ENCODE measurements around the gene FUT7. TPM values are rescaled to one million over a fixed set of nuclear protein-coding genes. Genes with fewer than 3 reads are reported as not detected.
A peak's percentile ranks its signal among the peaks of the same experiment; 100 is the strongest.

Gene FUT7
- total and polyA plus RNA-seq, 2 of the 13 experiments (the other 11 are each of a cell fraction or from before 2014, with no cell fraction given): 0.05 TPM; not detected in 1

DNA sequence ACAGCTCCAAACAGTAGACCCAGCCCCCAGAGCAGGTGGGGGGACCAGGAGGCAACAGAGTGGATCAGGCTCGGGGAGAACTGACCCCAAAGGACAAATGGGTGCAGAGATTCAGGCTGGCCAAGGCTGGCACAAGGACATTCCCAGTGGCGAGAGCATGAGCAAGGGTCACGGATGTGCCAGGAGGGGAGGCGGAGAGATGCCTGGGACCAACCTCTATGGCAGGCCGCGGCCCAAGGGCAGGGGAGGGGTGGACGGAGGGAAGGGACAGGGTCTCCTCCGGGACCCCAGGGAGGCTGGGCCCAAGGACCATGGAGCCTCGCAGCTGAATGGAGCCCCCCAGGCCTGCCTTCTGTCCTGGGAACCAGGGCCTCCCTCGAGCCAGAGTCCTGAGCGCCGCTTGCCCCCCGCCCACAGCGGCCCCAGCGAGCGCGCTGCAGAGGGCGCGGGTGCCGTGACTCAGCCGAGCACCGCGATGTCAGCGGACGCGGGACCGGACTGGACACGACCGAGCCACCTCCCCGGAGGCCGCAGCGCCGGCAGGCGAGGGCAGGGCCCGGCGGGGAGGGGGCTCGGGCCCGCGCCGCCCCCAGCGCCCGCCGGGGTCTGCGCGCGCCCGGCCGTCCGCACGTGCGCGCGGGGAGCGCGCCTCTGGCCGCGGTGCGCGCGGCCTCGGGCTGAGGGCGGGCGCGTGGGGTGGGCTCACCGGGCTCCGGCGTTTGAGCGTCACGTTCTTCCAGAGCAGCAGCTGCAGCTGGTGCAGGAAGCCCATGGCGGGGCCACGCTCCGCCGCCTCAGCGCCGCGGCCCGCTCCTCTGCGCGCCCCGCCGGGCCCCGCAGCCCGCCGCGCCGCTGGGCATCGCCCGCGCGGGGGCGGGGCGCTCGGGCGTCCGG, 4.3 kb downstream of the FUT7 start, which contains the start of gene ABCA2 (continued):
- no peak for TF ChIP-seq ZNF703 (CRISPR knock-in tag; IDR thresholded peaks at IDR 0.05; ENCODE audit: borderline replicate concordance)
- TF ChIP-seq KAT2B (IDR thresholded peaks at IDR 0.05; ENCODE audit: borderline replicate concordance, low read depth, low read length): no peak
- no peak for TF ChIP-seq ZNF136 (CRISPR knock-in tag; IDR thresholded peaks at IDR 0.05; ENCODE audit: low read depth)
- no peak for TF ChIP-seq RAD21 (CRISPR knock-in tag; IDR thresholded peaks at IDR 0.05)
- no peak for TF ChIP-seq XRCC5 (optimal IDR thresholded peaks at IDR 0.05; ENCODE audit: low read length)
- TF ChIP-seq, protein P1, sequence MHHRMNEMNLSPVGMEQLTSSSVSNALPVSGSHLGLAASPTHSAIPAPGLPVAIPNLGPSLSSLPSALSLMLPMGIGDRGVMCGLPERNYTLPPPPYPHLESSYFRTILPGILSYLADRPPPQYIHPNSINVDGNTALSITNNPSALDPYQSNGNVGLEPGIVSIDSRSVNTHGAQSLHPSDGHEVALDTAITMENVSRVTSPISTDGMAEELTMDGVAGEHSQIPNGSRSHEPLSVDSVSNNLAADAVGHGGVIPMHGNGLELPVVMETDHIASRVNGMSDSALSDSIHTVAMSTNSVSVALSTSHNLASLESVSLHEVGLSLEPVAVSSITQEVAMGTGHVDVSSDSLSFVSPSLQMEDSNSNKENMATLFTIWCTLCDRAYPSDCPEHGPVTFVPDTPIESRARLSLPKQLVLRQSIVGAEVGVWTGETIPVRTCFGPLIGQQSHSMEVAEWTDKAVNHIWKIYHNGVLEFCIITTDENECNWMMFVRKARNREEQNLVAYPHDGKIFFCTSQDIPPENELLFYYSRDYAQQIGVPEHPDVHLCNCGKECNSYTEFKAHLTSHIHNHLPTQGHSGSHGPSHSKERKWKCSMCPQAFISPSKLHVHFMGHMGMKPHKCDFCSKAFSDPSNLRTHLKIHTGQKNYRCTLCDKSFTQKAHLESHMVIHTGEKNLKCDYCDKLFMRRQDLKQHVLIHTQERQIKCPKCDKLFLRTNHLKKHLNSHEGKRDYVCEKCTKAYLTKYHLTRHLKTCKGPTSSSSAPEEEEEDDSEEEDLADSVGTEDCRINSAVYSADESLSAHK (CRISPR knock-in tag; IDR thresholded peaks at IDR 0.05; ENCODE audit: borderline replicate concordance): no peak
- TF ChIP-seq ZNF501 (CRISPR knock-in tag; IDR thresholded peaks at IDR 0.05): no peak

DNA sequence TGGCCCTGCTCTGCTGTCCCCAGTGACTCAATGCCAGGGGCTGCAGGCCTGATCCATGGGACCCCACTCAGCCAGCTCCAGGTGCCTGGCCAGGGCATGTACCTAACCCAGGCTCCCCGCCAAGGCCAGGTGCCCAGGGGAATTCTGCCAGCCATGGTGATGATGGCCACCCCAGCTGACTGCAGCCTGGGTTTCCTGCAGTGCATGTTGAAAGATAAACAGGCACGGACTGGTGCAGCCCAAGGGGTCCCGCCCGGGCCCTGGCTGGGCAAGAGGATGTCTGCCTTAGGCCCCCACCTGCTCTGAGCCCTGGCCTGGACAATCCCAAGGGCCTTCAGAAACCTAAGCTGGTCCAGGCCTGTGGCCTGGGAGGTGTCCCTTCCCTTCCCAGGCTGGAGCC, 5.1 kb downstream of the FUT7 start:
- no TSS peak for BruUV-seq (replicated peaks)
- peaks cover 0 to 19% of the 10 kb centered on the region in 2 experiments; a peak in 2 of 5 replicates for H3K27me3 ChIP-seq (ENCODE audit: control insufficient read depth in 1 of 2, insufficient read depth in 2 of 2, low read length in 2 of 2)
- WGBS (ENCODE audit: low lambda C conversion rate): 100% methylated on average over 1 of the region's 4 CpGs
- ChIA-PET POLR2A (interaction anchor here (1.6 kb wide), 1 partner anchor 29 kb away, joined by 3 read pairs; no protein-coding TSS in a partner anchor), CTCF (ENCODE audit: low intra/inter-chr PET ratio, low total read pairs) (no interaction called here)
- no peak overlapping the region for H2AFZ ChIP-seq (ENCODE audit: low read length)
- H3K4me1 ChIP-seq (ENCODE audit: insufficient read depth, low read length): peaks cover 86% of the 10 kb centered on the region
- TF ChIP-seq, protein P2, sequence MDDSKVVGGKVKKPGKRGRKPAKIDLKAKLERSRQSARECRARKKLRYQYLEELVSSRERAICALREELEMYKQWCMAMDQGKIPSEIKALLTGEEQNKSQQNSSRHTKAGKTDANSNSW (CRISPR knock-in tag; IDR thresholded peaks at IDR 0.05; ENCODE audit: borderline replicate concordance): no peak
- 0 out of 2 replicates have a peak, but pooled peaks have one; percentile 35 for TF ChIP-seq ZNF605 (CRISPR knock-in tag; IDR thresholded peaks at IDR 0.05)
- no peak for TF ChIP-seq SRY (CRISPR knock-in tag; IDR thresholded peaks at IDR 0.05)
- H3K9me3 ChIP-seq (ENCODE audit: low read length): no peaks in the 10 kb centered on the region
- in situ Hi-C loops (cut with HindIII; ENCODE audit: extremely low pct_ligation_motif_present, low pct_unique_long_range_greater_than_20kb): no loop called here
- H3K36me3 ChIP-seq (replicated peaks in 1 of 2; ENCODE audit: control insufficient read depth in 1 of 2, insufficient read depth in 2 of 2, low read length in 2 of 2): no peaks in the 10 kb centered on the region
- peak overlapping the region; percentile 84 for H3K4me2 ChIP-seq (ENCODE audit: low read depth, low read length)
- intact Hi-C loops (cut with micrococcal nuclease; ENCODE audit: unreplicated experiment): no loop called here
- peak overlapping the region; percentile 56; the same call in 1 of the 2 replicates for H3K9ac ChIP-seq (ENCODE audit: insufficient read depth, low read depth, low read length)
- H3K27ac ChIP-seq (ENCODE audit: extremely low read length, insufficient read depth, low read length): no peak overlapping the region
- no peaks in the 10 kb centered on the region for H4K20me1 ChIP-seq (ENCODE audit: insufficient read depth, low read length)
- H3K4me3 ChIP-seq (replicated peaks in 1 of 3; ENCODE audit: insufficient read depth in 1 of 3, low read depth in 2 of 3, low read length in 3 of 3): peak overlapping the region in 1 of 3 experiments; percentile 74; a peak in 3 of 6 replicates
- no peaks in the 10 kb centered on the region for H3K79me2 ChIP-seq (ENCODE audit: insufficient read depth, low read length)
- DNase-seq (ENCODE audit: low spot score) (no peak), ATAC-seq (no peak), FAIRE-seq (no peak)
